GM12891 (cell line): ENCODE measurements around the gene ZNF749.

Experiments
- PAX5 ChIP-seq: IDR thresholded peaks from 2 replicates; pipeline ENCODE4 v1.6.1; 2011; ENCODE audit warnings: low read length, moderate library complexity, mild to moderate bottlenecking; ENCODE audit not compliant: insufficient read depth, severe bottlenecking
- POLR2A ChIP-seq: IDR thresholded peaks from 2 replicates; pipeline ENCODE4 v1.6.1; 2011; ENCODE audit warnings: low read depth, low read length, control low read depth
- POLR2AphosphoS5 ChIP-seq: IDR thresholded peaks from 2 replicates; pipeline ENCODE4 v1.6.1; 2011; ENCODE audit warnings: low read depth, low read length, control low read depth
- SPI1 ChIP-seq: IDR thresholded peaks from 2 replicates; pipeline ENCODE4 v1.6.1; 2011; ENCODE audit warnings: low read depth, low read length, control low read depth
- TAF1 ChIP-seq: IDR thresholded peaks from 2 replicates; pipeline ENCODE4 v1.6.1; 2011; ENCODE audit warnings: low read depth, low read length, control low read depth

- TF ChIP-seq PAX5, result no peak
- no peak; the same call in 1 of the 2 replicates for TF ChIP-seq POLR2A
- TF ChIP-seq TAF1, result no peak
- no peak for TF ChIP-seq SPI1
- no peak for TF ChIP-seq POLR2AphosphoS5
Observed at GRCh38 chr19:57389194-57389729, 45.9 kb upstream of the ZNF749 start.
